ENCODE data around the gene CDK14.
"Not testable (repeated sequence)": the region's sequence is repeated elsewhere in the genome, so short reads cannot be mapped to it uniquely, and the experiment has no call there.

The CDK14 gene

GRCh38 chr7:90804370-90804769 is 208.2 kb downstream of the CDK14 start:
- Mint-ChIP-seq H3K4me1 (ENCODE audit: low read depth) (no peaks in the 10 kb centered on the region), H3K36me3 (ENCODE audit: low read depth) (no peaks in the 10 kb centered on the region), H3K27ac (no peak overlapping the region), H3K4me3 (no peak overlapping the region), H3K9me3 (peaks cover 3% of the 10 kb centered on the region), H3K27me3 (no peaks in the 10 kb centered on the region)
- DNase-seq = no peak

- not testable (repeated sequence) for H3K4me3 Mint-ChIP-seq; H3K27ac Mint-ChIP-seq; DNase-seq; H3K4me1 Mint-ChIP-seq (ENCODE audit: low read depth); H3K27me3 Mint-ChIP-seq; H3K36me3 Mint-ChIP-seq (ENCODE audit: low read depth)
- H3K9me3 Mint-ChIP-seq = peaks cover 15% of the 10 kb centered on the region
These were observed 219.4 kb downstream of the CDK14 start for GRCh38 chr7:90815552-90815951.

DNA sequence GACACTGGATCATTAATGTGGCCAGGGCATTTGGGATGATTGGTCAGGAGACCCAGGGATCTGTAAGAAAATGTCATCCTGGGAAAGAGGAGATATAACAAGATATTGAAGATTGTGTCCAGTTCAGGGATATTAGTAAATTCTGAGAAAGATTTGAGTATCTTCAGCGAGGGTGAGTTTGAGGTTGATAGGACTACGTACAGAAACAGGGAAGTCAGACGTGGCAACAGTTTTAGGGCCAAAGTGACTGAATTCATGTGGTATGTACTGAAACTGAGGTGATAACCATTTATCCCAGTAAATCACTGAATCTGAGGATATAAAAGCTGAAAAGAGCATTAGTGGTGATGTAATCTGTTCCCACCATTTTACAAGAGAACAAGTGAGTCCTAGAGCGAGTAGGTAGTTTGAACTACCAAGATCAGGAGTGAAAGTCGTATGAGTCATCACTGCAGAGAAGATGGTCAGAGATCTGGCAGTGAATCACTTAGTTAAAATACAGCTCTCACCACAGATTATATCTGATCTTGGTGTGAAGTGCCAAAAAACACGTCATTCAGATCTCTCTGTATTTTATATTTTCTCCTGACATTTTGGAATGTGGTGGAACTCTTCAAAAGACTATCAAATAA is 220.5 kb downstream of the CDK14 start:
- Mint-ChIP-seq H3K4me3 (no peak overlapping the region), H3K9me3 (peaks cover 15% of the 10 kb centered on the region), H3K4me1 (ENCODE audit: low read depth) (peaks cover 7% of the 10 kb centered on the region), H3K27ac (peak overlapping the region; percentile 5), H3K36me3 (ENCODE audit: low read depth) (no peaks in the 10 kb centered on the region), H3K27me3 (no peaks in the 10 kb centered on the region)
- DNase-seq = no peak

DNA sequence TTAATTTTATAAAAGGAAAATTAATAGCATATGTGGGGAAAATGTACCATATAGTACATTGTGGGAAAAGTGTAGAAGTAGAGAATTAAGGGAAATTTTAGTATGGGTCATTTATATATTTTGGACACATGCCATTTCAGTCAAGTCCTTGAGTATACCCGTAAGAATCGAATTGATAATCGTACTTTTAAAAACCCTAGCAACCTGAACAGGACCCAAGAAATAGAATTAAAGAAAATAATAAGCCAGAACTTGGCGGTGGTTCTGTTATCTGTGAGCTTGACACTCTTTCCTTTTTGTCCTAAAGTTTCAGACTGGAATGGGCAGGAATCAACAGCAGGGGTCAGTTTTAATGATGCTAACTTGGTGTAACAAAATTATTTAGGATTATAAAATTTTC is 221.0 kb downstream of the CDK14 start:
- peaks cover 7% of the 10 kb centered on the region for H3K4me1 Mint-ChIP-seq (ENCODE audit: low read depth)
- H3K36me3 Mint-ChIP-seq (ENCODE audit: low read depth) = no peaks in the 10 kb centered on the region
- no peak overlapping the region for H3K4me3 Mint-ChIP-seq
- no peaks in the 10 kb centered on the region for H3K27me3 Mint-ChIP-seq
- DNase-seq = no peak
- no peak overlapping the region for H3K27ac Mint-ChIP-seq
- peaks cover 15% of the 10 kb centered on the region for H3K9me3 Mint-ChIP-seq

- H3K27me3 Mint-ChIP-seq = no peaks in the 10 kb centered on the region
- DNase-seq = no peak
- no peaks in the 10 kb centered on the region for H3K36me3 Mint-ChIP-seq (ENCODE audit: low read depth)
- no peak overlapping the region for H3K4me3 Mint-ChIP-seq
- H3K9me3 Mint-ChIP-seq = peaks cover 17% of the 10 kb centered on the region
- peaks cover 7% of the 10 kb centered on the region for H3K4me1 Mint-ChIP-seq (ENCODE audit: low read depth)
- H3K27ac Mint-ChIP-seq = no peak overlapping the region
These were observed 221.7 kb downstream of the CDK14 start for GRCh38 chr7:90817846-90818245.

- H3K4me1 Mint-ChIP-seq (ENCODE audit: low read depth) = peaks cover 7% of the 10 kb centered on the region
- no peak overlapping the region for H3K4me3 Mint-ChIP-seq
- DNase-seq = no peak
- H3K36me3 Mint-ChIP-seq (ENCODE audit: low read depth) = no peaks in the 10 kb centered on the region
- peaks cover 17% of the 10 kb centered on the region for H3K9me3 Mint-ChIP-seq
- no peak overlapping the region for H3K27ac Mint-ChIP-seq
- no peaks in the 10 kb centered on the region for H3K27me3 Mint-ChIP-seq
These were observed 222.2 kb downstream of the CDK14 start for GRCh38 chr7:90818341-90818740.

DNA sequence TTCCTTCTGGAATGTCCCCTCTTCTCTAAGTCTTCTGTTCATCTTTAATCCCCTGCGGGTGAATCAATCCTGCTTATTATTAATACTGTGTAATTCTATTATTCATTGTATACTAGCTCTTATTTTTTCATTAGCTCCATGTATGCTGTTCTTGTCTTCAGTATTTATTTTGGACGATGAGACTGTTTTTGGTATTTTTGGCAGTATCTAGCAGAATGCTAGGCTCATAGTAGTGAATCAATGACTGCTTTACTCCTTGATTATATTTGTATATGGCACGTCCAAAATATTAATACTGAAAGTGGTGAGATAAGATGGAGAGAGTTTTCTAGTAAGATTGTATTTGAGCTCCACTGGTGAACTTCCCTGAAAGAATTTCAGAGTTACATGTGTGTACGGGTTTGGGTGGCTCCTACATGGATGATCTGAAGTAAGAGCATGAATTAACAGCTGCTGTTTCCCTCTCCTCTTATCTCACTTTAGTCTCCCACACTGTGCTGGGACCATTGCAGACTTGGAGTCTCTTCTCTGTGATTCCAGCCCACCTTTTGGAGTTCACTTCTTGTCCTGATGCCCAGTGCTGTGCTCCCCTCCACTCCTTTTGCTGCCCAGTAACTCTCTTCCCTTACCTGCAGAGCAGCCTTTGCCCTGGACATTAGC is 226.0 kb downstream of the CDK14 start:
- peaks cover 2% of the 10 kb centered on the region for H3K4me1 Mint-ChIP-seq (ENCODE audit: low read depth)
- no peak overlapping the region for H3K27ac Mint-ChIP-seq
- H3K9me3 Mint-ChIP-seq = peaks cover 12% of the 10 kb centered on the region
- H3K27me3 Mint-ChIP-seq = no peaks in the 10 kb centered on the region
- H3K4me3 Mint-ChIP-seq = no peak overlapping the region
- H3K36me3 Mint-ChIP-seq (ENCODE audit: low read depth) = no peaks in the 10 kb centered on the region
- no peak for DNase-seq

GRCh38 chr7:90824386-90825307 is 228.5 kb downstream of the CDK14 start:
- no peaks in the 10 kb centered on the region for H3K27me3 Mint-ChIP-seq
- H3K36me3 Mint-ChIP-seq (ENCODE audit: low read depth) = no peaks in the 10 kb centered on the region
- no peak overlapping the region for H3K4me3 Mint-ChIP-seq
- DNase-seq = no peak
- H3K9me3 Mint-ChIP-seq = peaks cover 13% of the 10 kb centered on the region
- H3K4me1 Mint-ChIP-seq (ENCODE audit: low read depth) = no peaks in the 10 kb centered on the region
- no peak overlapping the region for H3K27ac Mint-ChIP-seq

GRCh38 chr7:90825779-90826178 is 229.7 kb downstream of the CDK14 start:
- Mint-ChIP-seq H3K4me1 (ENCODE audit: low read depth) (no peaks in the 10 kb centered on the region), H3K4me3 (no peak overlapping the region), H3K9me3 (peaks cover 13% of the 10 kb centered on the region), H3K27me3 (no peaks in the 10 kb centered on the region), H3K36me3 (ENCODE audit: low read depth) (no peaks in the 10 kb centered on the region), H3K27ac (no peak overlapping the region)
- DNase-seq = no peak

- Mint-ChIP-seq H3K36me3 (ENCODE audit: low read depth) (no peaks in the 10 kb centered on the region), H3K27ac (no peak overlapping the region), H3K9me3 (peaks cover 13% of the 10 kb centered on the region), H3K27me3 (no peaks in the 10 kb centered on the region), H3K4me3 (no peak overlapping the region), H3K4me1 (ENCODE audit: low read depth) (no peaks in the 10 kb centered on the region)
- DNase-seq = no peak
These were observed 232.5 kb downstream of the CDK14 start for GRCh38 chr7:90828601-90829000.

- no peak overlapping the region for H3K27ac Mint-ChIP-seq
- peaks cover 19% of the 10 kb centered on the region for H3K9me3 Mint-ChIP-seq
- DNase-seq = no peak
- no peaks in the 10 kb centered on the region for H3K27me3 Mint-ChIP-seq
- H3K36me3 Mint-ChIP-seq (ENCODE audit: low read depth) = no peaks in the 10 kb centered on the region
- H3K4me3 Mint-ChIP-seq = no peak overlapping the region
- no peaks in the 10 kb centered on the region for H3K4me1 Mint-ChIP-seq (ENCODE audit: low read depth)
These were observed 234.2 kb downstream of the CDK14 start for GRCh38 chr7:90830308-90830707.

- no peak for DNase-seq
- Mint-ChIP-seq H3K4me3 (no peak overlapping the region), H3K27me3 (no peaks in the 10 kb centered on the region), H3K9me3 (peaks cover 21% of the 10 kb centered on the region), H3K27ac (no peak overlapping the region), H3K36me3 (ENCODE audit: low read depth) (no peaks in the 10 kb centered on the region), H3K4me1 (ENCODE audit: low read depth) (no peaks in the 10 kb centered on the region)
These were observed 236.6 kb downstream of the CDK14 start for GRCh38 chr7:90832726-90833125.

- no peaks in the 10 kb centered on the region for H3K4me1 Mint-ChIP-seq (ENCODE audit: low read depth)
These were observed 237.3 kb downstream of the CDK14 start for GRCh38 chr7:90833443-90833842.

GRCh38 chr7:90834771-90835170 is 238.7 kb downstream of the CDK14 start:
- no peaks in the 10 kb centered on the region for H3K36me3 Mint-ChIP-seq (ENCODE audit: low read depth)
- no peak overlapping the region for H3K4me3 Mint-ChIP-seq
- no peak overlapping the region for H3K27ac Mint-ChIP-seq
- H3K9me3 Mint-ChIP-seq = peaks cover 23% of the 10 kb centered on the region
- H3K27me3 Mint-ChIP-seq = no peaks in the 10 kb centered on the region
- no peaks in the 10 kb centered on the region for H3K4me1 Mint-ChIP-seq (ENCODE audit: low read depth)
- DNase-seq = no peak

More at GRCh38 chr7:90833443-90833842, 237.3 kb downstream of the CDK14 start:
- Mint-ChIP-seq H3K36me3 (ENCODE audit: low read depth) (no peaks in the 10 kb centered on the region), H3K27me3 (no peaks in the 10 kb centered on the region), H3K9me3 (peaks cover 22% of the 10 kb centered on the region), H3K27ac (no peak overlapping the region), H3K4me3 (no peak overlapping the region)
- no peak for DNase-seq

GRCh38 chr7:90835861-90836260 is 239.7 kb downstream of the CDK14 start:
- no peaks in the 10 kb centered on the region for H3K36me3 Mint-ChIP-seq (ENCODE audit: low read depth)
- peaks cover 21% of the 10 kb centered on the region for H3K9me3 Mint-ChIP-seq
- no peak overlapping the region for H3K4me3 Mint-ChIP-seq
- no peaks in the 10 kb centered on the region for H3K4me1 Mint-ChIP-seq (ENCODE audit: low read depth)
- no peak for DNase-seq
- H3K27ac Mint-ChIP-seq = no peak overlapping the region
- no peaks in the 10 kb centered on the region for H3K27me3 Mint-ChIP-seq

Data from activated T-cell treated with anti-CD3 and anti-CD28 coated beads, Interleukin-2, amount 50 U/mL, for 24 hours (primary cell).